H9 (cell line): ENCODE measurements around the gene CXCL12. TPM values are rescaled to one million over a fixed set of nuclear protein-coding genes. Genes with fewer than 3 reads are reported as not detected.

Experiments used
- DNase-seq: peaks from one replicate; pipeline ENCODE4 v3.0.0-alpha.2; 2017
- H2AFZ ChIP-seq: one replicate; pipeline ENCODE4 v1.6.1; 2013; ENCODE audit warnings: mild to moderate bottlenecking, low read length, control low read depth, moderate library complexity
- H2AK5ac ChIP-seq: 2 replicates; pipeline ENCODE4 v1.6.1; 2013; ENCODE audit warnings: low read length, control low read depth, mixed read lengths; ENCODE audit not compliant: insufficient read length
- H2BK120ac ChIP-seq: one replicate; pipeline ENCODE4 v1.6.1; 2013; ENCODE audit warnings: low read depth, mild to moderate bottlenecking, low read length, control low read depth, inconsistent platforms; ENCODE audit not compliant: poor library complexity, severe bottlenecking
- H2BK12ac ChIP-seq: 2 replicates; pipeline ENCODE4 v1.6.1; 2013; ENCODE audit warnings: low read length, control low read depth, mixed read lengths, low read depth; ENCODE audit not compliant: insufficient read length
- H2BK15ac ChIP-seq: 2 replicates; pipeline ENCODE4 v1.6.1; 2013; ENCODE audit warnings: low read depth, low read length, control low read depth
- H2BK20ac ChIP-seq: one replicate; pipeline ENCODE4 v1.6.1; 2013; ENCODE audit warnings: low read depth, mild to moderate bottlenecking, low read length, control low read depth, inconsistent platforms; ENCODE audit not compliant: poor library complexity, severe bottlenecking
- H2BK5ac ChIP-seq: 2 replicates; pipeline ENCODE4 v1.6.1; 2013; ENCODE audit warnings: low read length, control low read depth, mixed read lengths; ENCODE audit not compliant: insufficient read length
- H3K14ac ChIP-seq: 2 replicates; pipeline ENCODE4 v1.6.1; 2013; ENCODE audit warnings: low read length, control low read depth; ENCODE audit not compliant: insufficient read depth
- H3K18ac ChIP-seq: 2 replicates; pipeline ENCODE4 v1.6.1; 2013; ENCODE audit warnings: low read depth, mild to moderate bottlenecking, mixed read lengths, low read length, control low read depth; ENCODE audit not compliant: insufficient read length
- H3K23ac ChIP-seq: 2 replicates; pipeline ENCODE4 v1.6.1; 2013; ENCODE audit warnings: low read length, control low read depth, mixed read lengths, low read depth; ENCODE audit not compliant: insufficient read length
- H3K23me2 ChIP-seq: 2 replicates; pipeline ENCODE4 v1.6.1; 2013; ENCODE audit warnings: low read depth, mild to moderate bottlenecking, mixed read lengths, low read length, control low read depth; ENCODE audit not compliant: insufficient read length, poor library complexity, severe bottlenecking
- H3K27ac ChIP-seq: 2 replicates; pipeline ENCODE4 v1.5.1; 2013; ENCODE audit warnings: low read length, control low read depth, mixed read lengths, low read depth; ENCODE audit not compliant: insufficient read length
- H3K27me3 ChIP-seq: 2 replicates; pipeline ENCODE4 v1.6.1; 2013; ENCODE audit warnings: low read length, control low read depth, inconsistent platforms; ENCODE audit not compliant: insufficient read depth
- H3K4ac ChIP-seq: 2 replicates; pipeline ENCODE4 v1.6.1; 2013; ENCODE audit warnings: low read depth, mild to moderate bottlenecking, control low read depth, inconsistent platforms, low read length, moderate library complexity
- H3K4me1 ChIP-seq: 2 replicates; pipeline ENCODE4 v1.6.1; 2013; ENCODE audit warnings: low read length, control low read depth, inconsistent platforms; ENCODE audit not compliant: insufficient read depth
- H3K4me2 ChIP-seq: 2 replicates; pipeline ENCODE4 v1.6.1; 2013; ENCODE audit warnings: low read length, control low read depth, mixed read lengths; ENCODE audit not compliant: insufficient read length, insufficient read depth
- H3K56ac ChIP-seq: 2 replicates; pipeline ENCODE4 v1.6.1; 2013; ENCODE audit warnings: low read depth, mild to moderate bottlenecking, mixed read lengths, low read length, control low read depth; ENCODE audit not compliant: insufficient read length
- H3K79me1 ChIP-seq: 2 replicates; pipeline ENCODE4 v1.6.1; 2013; ENCODE audit warnings: low read depth, mild to moderate bottlenecking, moderate library complexity, low read length, control low read depth, inconsistent platforms; ENCODE audit not compliant: insufficient read depth, poor library complexity, severe bottlenecking
- H3K79me2 ChIP-seq: 2 replicates; pipeline ENCODE4 v1.6.1; 2013; ENCODE audit warnings: low read length, control low read depth, inconsistent platforms; ENCODE audit not compliant: insufficient read depth
- H3K9ac ChIP-seq: 2 replicates; pipeline ENCODE4 v1.6.1; 2013; ENCODE audit warnings: low read length, control low read depth, mixed read lengths; ENCODE audit not compliant: insufficient read length; ENCODE audit errors: extremely low read depth
- H3K9me3 ChIP-seq: one replicate; pipeline ENCODE4 v1.6.1; 2013; ENCODE audit warnings: low read depth, low read length, inconsistent platforms; ENCODE audit not compliant: control insufficient read depth
- H3T11ph ChIP-seq: one replicate; pipeline ENCODE4 v1.6.1; 2013; ENCODE audit warnings: mild to moderate bottlenecking, low read length, control low read depth, inconsistent platforms
- H4K20me1 ChIP-seq: one replicate; pipeline ENCODE4 v1.6.1; 2013; ENCODE audit not compliant: control insufficient read depth, insufficient read length, insufficient read depth
- H4K5ac ChIP-seq: 2 replicates; pipeline ENCODE4 v1.6.1; 2013; ENCODE audit warnings: low read depth, mild to moderate bottlenecking, mixed read lengths, low read length, control low read depth; ENCODE audit not compliant: insufficient read length
- H4K8ac ChIP-seq: replicated peaks from 2 replicates; pipeline ENCODE4 v1.6.1; 2013; ENCODE audit warnings: low read length, control low read depth, mixed read lengths, low read depth; ENCODE audit not compliant: insufficient read length
- H4K91ac ChIP-seq: 2 replicates; pipeline ENCODE4 v1.6.1; 2013; ENCODE audit warnings: low read depth, mild to moderate bottlenecking, moderate library complexity, mixed read lengths, low read length, control low read depth; ENCODE audit not compliant: insufficient read length
- H3K27ac Mint-ChIP-seq, 3 experiments: 2 replicates in 2 of 3; 3 replicates in 1 of 3; pipeline ENCODE4 v1.8.0; 2020 to 2021; ENCODE audit warnings: mixed read lengths in 3 of 3, mild to moderate bottlenecking in 1 of 3, moderate library complexity in 1 of 3
- H3K27me3 Mint-ChIP-seq: 2 replicates; pipeline ENCODE4 v1.8.0; 2021; ENCODE audit warnings: low read depth, mild to moderate bottlenecking, moderate library complexity, mixed read lengths
- H3K36me3 Mint-ChIP-seq, 3 experiments: 2 replicates in 2 of 3; 3 replicates in 1 of 3; pipeline ENCODE4 v1.8.0; 2020 to 2021; ENCODE audit warnings: low read depth in 3 of 3, mixed read lengths in 3 of 3; ENCODE audit not compliant: insufficient read depth in 1 of 3
- H3K4me1 Mint-ChIP-seq, 2 experiments: 2 replicates each; pipeline ENCODE4 v1.8.0; 2020; ENCODE audit warnings: mixed read lengths in 2 of 2
- H3K4me3 Mint-ChIP-seq, 2 experiments: 2 replicates in 1 of 2; 3 replicates in 1 of 2; pipeline ENCODE4 v1.8.0; 2020 to 2021; ENCODE audit warnings: mild to moderate bottlenecking in 2 of 2, mixed read lengths in 2 of 2, moderate library complexity in 1 of 2
- H3K9me3 Mint-ChIP-seq, 2 experiments: 2 replicates in 1 of 2; 3 replicates in 1 of 2; pipeline ENCODE4 v1.8.0; 2020; ENCODE audit warnings: mild to moderate bottlenecking in 2 of 2, mixed read lengths in 2 of 2, moderate library complexity in 1 of 2
- total RNA-seq: library from RNA; stranded (reverse); gene quantifications from 2 replicates; pipeline ENCODE4 v1.2.1, GENCODE V29; 2021
- TF ChIP-seq, protein P1 (sequence below): fragments of 200-600 bp; sonication (generic); conservative IDR thresholded peaks from 3 replicates; pipeline ENCODE4 v1.8.0; 2021; ENCODE audit warnings: antibody characterized with exemption, mild to moderate bottlenecking

Gene CXCL12
- total RNA-seq, 1 experiment from 2014 or later, result 28.3 TPM

DNA sequence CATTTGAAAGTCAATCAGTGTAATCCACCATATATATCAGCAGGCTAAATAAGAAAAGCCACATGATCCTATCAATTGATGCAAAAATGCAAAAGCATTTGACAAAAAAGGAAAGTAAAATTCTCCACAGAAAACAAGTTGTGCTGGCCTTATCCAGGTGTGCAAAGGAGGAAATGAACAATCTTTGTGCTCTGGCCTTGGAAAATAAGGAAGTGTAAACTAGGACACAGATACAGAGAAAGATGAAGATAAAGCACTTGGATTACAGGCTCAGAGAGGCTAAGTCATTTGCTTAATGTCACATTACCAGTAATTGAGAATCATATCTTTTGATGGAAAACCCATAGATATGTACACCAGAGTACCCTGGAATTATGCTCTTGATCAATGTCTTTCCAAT lies 54.5 kb downstream of the CXCL12 start:
- Histone ChIP-seq H4K8ac (no peak overlapping the region), H3K79me1 (no peaks in the 10 kb centered on the region)
- H3K27ac Mint-ChIP-seq, result no peak overlapping the region

More for the DNA sequence above, 54.5 kb downstream of the CXCL12 start:
- Histone ChIP-seq H4K5ac (no peak overlapping the region), H3K9me3 (no peaks in the 10 kb centered on the region), H3K4ac (no peak overlapping the region), H2BK15ac (no peak overlapping the region), H4K20me1 (no peaks in the 10 kb centered on the region), H3T11ph (no peak overlapping the region), H3K18ac (no peak overlapping the region), H2BK12ac (no peak overlapping the region), H3K79me2 (no peaks in the 10 kb centered on the region), H3K4me2 (no peak overlapping the region), H3K56ac (no peak overlapping the region), H2AFZ (no peak overlapping the region), H3K23me2 (no peaks in the 10 kb centered on the region), H3K27ac (no peak overlapping the region), H3K27me3 (no peaks in the 10 kb centered on the region), H3K4me1 (no peaks in the 10 kb centered on the region), H3K23ac (no peak overlapping the region), H2BK20ac (no peak overlapping the region), H4K91ac (no peak overlapping the region), H3K14ac (no peak overlapping the region), H2BK5ac (no peak overlapping the region), H2AK5ac (no peak overlapping the region), H2BK120ac (no peak overlapping the region), H3K9ac (no peak overlapping the region)
- H3K27me3 Mint-ChIP-seq, result peaks cover 6% of the 10 kb centered on the region; the same call in 1 of the 2 replicates
- H3K9me3 Mint-ChIP-seq, result no peaks in the 10 kb centered on the region
- no peak for DNase-seq
- H3K4me1 Mint-ChIP-seq, result peaks cover 6 to 8% of the 10 kb centered on the region in 2 experiments
- H3K36me3 Mint-ChIP-seq, result no peaks in the 10 kb centered on the region
- H3K4me3 Mint-ChIP-seq, result no peak overlapping the region
- TF ChIP-seq, protein P1, sequence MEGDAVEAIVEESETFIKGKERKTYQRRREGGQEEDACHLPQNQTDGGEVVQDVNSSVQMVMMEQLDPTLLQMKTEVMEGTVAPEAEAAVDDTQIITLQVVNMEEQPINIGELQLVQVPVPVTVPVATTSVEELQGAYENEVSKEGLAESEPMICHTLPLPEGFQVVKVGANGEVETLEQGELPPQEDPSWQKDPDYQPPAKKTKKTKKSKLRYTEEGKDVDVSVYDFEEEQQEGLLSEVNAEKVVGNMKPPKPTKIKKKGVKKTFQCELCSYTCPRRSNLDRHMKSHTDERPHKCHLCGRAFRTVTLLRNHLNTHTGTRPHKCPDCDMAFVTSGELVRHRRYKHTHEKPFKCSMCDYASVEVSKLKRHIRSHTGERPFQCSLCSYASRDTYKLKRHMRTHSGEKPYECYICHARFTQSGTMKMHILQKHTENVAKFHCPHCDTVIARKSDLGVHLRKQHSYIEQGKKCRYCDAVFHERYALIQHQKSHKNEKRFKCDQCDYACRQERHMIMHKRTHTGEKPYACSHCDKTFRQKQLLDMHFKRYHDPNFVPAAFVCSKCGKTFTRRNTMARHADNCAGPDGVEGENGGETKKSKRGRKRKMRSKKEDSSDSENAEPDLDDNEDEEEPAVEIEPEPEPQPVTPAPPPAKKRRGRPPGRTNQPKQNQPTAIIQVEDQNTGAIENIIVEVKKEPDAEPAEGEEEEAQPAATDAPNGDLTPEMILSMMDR, result no peak
